ENCODE measurements around the gene PKP1.

Gene PKP1

GRCh38 chr1:201307231-201307630 lies 23.9 kb downstream of the PKP1 start:
- in situ Hi-C loops (cut with HindIII; ENCODE audit: low sequenced_read_pairs) = no loop called here

DNA sequence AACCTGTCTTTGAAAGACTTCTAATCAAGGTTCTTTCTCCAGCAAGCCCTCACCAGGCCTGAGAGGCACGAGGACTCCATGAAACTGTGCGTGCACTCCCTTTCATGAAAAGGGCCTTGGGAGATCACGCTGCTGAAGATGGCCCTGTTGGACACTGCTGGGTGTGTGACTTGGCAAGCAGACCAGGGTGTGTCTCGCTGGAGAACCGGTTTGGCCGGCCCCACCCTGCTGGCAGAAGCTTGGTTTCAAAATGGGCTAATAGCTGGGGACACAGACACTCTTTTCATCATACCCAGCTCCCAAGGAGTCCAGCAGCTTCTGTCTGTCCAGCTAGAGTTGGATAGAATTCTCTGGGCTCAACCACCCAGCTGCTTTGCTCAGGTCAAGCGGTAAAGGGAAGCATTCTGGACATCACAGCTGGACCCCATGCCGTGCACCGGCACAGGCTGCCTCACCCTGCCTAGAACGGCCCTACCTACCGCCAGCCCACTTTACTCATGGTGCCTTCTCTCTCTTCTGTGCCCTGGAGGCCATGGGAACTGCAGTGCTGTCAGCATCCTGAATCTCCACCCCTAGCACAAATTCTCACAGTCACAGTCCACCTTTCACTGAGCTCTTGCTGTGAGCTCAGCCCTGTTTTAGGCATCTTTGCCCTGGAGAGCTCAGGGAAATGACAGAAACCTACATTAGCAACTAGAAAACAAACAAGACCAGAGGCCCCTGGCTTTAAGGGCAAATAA lies 24.6 kb downstream of the PKP1 start:
- in situ Hi-C loops (cut with HindIII; ENCODE audit: low sequenced_read_pairs) = no loop called here

- in situ Hi-C loops (cut with HindIII; ENCODE audit: low sequenced_read_pairs) = no loop called here
These were observed 26.1 kb downstream of the PKP1 start for GRCh38 chr1:201309416-201309815.

DNA sequence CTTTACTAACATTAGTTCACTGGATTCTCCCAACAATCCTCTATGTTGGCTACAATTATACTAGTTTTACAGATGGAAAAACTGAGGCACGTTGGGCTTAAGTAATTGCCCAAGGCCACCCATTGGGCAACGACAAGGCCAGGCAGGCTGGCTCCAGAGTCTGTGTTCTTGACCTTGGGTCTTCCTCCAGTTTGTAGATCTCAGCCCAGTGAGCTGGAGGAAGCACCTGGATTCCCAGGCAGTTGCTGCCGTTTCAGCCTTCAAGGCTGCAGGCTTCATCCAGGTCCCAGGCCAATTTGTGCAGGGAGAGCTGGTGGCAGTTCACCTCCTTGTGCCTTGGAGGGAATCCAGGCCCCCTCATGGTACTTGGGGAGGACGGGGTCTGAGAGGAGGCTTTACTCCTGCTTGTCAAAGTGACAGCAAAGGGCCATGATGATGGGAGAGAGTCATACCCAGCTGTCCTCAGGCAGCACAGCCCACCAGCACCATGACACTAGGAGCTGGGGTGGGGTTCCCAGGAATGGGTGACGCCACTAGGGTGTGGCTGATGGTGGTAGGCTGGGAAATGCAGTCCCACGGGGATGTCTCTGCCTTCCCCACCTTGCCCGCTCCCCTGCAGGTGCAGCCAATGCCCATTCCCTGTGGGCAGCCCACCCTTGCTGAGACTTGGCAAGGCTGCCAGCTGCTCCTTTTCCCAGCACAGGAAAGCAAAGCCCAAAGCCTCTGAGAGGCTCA lies 27.1 kb downstream of the PKP1 start:
- in situ Hi-C loops (cut with HindIII; ENCODE audit: low sequenced_read_pairs) = no loop called here

DNA sequence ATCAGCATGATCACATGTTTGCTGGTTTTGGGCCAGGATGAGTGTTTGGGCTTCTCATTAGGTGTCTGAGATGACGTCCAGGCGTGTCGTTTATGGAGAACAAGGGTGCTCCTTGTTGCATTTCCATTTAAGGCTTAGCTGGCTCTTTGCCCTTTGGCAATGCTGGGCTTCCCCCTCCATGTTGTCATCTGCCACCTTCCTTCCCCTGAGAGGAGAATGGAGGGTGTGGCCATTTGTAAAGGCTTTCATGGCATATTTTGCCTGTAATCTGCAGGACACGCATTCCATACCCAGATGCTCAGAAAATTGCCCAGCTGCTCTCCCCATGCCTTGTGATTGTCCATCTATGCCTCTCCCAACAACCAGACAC lies 27.7 kb downstream of the PKP1 start:
- in situ Hi-C loops (cut with HindIII; ENCODE audit: low sequenced_read_pairs) = no loop called here

- in situ Hi-C loops (cut with HindIII; ENCODE audit: low sequenced_read_pairs) = no loop called here
These were observed 28.2 kb downstream of the PKP1 start for GRCh38 chr1:201311356-201312011.

DNA sequence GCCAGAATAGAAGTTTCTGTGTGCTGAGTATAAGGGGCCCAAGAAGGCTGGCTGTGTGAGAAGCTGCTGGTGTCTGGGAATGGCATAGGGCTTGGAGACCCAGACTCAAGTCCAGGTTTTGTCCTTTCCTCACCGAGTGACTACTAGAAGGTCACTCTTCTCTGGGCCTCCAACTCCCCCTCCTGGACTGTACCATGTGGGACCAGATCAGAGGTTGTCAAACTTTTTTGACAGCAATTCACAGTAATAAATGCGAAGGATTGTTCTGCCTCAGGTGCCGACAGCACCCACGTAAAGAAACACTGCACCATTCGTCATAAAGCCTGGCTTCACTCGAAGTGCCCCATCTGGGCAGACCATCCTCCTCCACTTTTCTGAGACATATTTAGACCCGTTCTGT lies 29.0 kb downstream of the PKP1 start:
- in situ Hi-C loops (cut with HindIII; ENCODE audit: low sequenced_read_pairs) = no loop called here

DNA sequence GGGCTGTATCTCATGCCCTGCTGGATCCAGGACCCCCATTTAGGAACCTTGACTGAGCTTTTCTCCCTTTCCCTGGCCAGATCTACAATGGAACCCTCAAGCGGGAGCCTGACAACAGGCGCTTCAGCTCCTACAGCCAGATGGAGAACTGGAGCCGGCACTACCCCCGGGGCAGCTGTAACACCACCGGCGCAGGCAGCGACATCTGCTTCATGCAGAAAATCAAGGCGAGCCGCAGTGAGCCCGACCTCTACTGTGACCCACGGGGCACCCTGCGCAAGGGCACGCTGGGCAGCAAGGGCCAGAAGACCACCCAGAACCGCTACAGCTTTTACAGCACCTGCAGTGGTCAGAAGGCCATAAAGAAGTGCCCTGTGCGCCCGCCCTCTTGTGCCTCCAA lies 29.8 kb downstream of the PKP1 start:
- in situ Hi-C loops (cut with HindIII; ENCODE audit: low sequenced_read_pairs) = no loop called here

GRCh38 chr1:201316556-201316955 lies 33.2 kb downstream of the PKP1 start:
- in situ Hi-C loops (cut with HindIII; ENCODE audit: low sequenced_read_pairs) = no loop called here

DNA sequence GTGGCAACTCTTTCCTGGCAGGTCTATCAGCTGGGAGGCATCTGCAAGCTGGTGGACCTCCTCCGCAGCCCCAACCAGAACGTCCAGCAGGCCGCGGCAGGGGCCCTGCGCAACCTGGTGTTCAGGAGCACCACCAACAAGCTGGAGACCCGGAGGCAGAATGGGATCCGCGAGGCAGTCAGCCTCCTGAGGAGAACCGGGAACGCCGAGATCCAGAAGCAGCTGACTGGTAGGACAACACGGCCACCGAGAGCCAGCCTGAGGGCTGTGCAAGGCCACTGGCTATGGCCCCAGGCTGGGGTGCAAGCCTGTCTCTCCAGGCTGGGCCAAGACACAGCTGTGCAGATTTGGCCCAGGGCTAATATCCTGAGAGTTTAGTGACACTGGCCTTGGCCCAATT lies 34.2 kb downstream of the PKP1 start:
- in situ Hi-C loops (cut with HindIII; ENCODE audit: low sequenced_read_pairs) = no loop called here

DNA sequence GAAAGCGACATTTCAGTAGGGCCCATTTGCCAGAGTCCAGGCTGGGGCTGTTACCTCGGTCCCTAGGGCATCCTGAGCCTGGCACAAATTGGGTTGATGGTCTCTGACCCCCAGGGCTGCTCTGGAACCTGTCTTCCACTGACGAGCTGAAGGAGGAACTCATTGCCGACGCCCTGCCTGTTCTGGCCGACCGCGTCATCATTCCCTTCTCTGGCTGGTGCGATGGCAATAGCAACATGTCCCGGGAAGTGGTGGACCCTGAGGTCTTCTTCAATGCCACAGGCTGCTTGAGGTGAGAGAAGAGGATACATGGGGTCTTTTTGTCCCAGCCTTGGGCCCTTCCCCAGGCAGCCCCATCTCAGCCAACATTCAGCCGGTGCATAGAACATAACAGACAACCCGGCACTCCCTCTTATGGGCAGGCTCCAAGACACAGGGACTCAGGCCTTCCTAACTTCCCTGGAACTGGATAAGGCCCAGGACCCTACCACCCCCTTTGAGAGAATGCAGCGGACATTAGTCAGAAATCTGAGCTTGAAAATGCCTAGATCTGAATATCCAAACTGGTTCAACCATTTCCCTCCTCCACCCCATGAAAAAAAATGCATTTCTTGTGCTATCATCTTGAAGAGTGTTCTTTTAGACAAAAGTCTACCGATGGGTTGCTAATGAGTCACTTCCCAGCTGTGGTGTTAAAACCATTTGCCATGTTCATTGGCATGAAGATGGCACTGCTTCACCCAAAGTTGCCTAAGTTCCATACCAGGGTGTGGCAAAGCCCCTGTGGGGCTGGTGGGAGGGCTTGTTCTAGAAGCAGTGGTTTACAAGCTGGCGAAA lies 35.4 kb downstream of the PKP1 start:
- in situ Hi-C loops (cut with HindIII; ENCODE audit: low sequenced_read_pairs) = no loop called here

DNA sequence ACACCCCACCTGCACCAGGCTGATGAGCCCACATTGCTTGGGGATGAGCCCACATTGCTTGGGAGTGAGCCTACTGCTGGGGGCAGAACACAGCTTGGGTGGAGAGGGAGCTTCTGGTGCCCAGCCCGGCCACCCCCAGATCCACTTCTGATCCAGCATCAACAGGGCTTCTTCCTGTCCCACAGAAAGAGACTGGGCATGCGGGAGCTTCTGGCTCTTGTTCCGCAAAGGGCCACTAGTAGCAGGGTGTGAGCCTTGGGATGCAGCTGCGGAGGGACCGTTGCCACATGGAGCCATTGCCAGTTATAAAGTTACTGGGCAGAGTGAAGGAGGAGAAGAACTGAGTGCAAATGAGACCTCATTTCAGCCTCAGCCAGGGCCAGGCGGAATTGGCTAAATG lies 36.3 kb downstream of the PKP1 start:
- in situ Hi-C loops (cut with HindIII; ENCODE audit: low sequenced_read_pairs) = no loop called here

DNA sequence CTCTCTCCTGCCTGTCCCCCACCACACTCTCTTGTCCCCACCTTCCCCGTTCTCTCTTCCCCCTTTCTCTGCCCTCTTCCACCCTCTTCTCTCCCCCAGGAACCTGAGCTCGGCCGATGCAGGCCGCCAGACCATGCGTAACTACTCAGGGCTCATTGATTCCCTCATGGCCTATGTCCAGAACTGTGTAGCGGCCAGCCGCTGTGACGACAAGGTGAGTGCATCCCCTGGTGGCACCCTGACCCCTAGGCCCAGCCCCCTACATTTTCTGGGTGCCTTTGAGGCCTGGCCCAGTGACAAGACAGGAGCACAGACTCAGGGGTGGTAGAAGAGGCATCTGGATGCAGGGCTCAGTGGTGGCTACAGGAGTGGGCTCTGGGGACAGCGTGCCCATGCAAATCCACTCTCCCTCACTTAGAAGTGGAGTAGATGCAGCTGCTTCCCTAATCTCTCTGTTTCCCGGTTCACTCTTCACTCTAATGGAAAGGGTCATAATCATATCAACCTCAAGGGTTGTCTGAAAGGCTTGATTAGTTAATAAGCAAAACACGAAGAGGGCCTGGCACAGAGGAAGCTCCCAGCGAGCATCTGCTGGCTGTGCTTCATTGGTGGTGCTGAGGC lies 37.0 kb downstream of the PKP1 start:
- in situ Hi-C loops (cut with HindIII; ENCODE audit: low sequenced_read_pairs) = no loop called here

GRCh38 chr1:201321826-201322390 lies 38.6 kb downstream of the PKP1 start:
- in situ Hi-C loops (cut with HindIII; ENCODE audit: low sequenced_read_pairs) = no loop called here

DNA sequence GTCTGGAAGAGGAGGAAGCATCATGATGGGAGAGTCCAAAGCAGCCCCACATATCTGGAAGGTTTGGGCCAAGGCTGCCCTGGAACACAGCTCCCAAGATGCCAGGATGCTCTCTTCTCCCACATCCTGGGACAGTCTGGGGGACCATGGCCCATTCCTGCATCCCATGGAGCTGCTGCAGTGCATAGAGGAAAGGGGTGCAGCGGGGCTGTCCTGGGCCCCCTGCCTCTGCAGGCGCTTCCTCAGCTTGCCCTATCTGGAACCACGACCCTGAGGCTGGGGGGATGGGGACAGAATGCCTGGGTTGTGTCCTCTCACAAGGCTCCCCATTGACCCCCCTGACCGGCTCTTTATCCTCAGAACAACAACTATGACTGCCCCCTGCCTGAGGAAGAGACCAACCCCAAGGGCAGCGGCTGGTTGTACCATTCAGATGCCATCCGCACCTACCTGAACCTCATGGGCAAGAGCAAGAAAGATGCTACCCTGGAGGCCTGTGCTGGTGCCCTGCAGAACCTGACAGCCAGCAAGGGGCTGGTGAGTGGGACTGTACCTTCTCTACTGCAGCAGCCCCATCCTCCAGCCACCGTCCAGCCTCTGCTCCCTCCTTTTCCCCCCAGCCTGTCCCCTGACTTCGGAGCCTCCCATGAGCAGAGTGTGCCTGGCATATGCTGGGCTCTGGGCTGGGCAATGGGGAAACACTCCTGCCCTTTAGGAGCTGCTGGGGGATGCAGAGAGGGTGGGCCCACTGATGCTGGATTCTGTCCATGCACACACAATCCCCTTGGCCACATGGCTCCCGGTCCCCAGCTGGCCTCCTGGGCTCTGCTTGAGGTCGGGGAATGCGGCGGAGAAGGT lies 39.6 kb downstream of the PKP1 start:
- in situ Hi-C loops (cut with HindIII; ENCODE audit: low sequenced_read_pairs) = no loop called here

GRCh38 chr1:201324306-201324705 lies 41.0 kb downstream of the PKP1 start:
- in situ Hi-C loops (cut with HindIII; ENCODE audit: low sequenced_read_pairs) = no loop called here

- in situ Hi-C loops (cut with HindIII; ENCODE audit: low sequenced_read_pairs) = no loop called here
These were observed 41.7 kb downstream of the PKP1 start for GRCh38 chr1:201324821-201325677.

DNA sequence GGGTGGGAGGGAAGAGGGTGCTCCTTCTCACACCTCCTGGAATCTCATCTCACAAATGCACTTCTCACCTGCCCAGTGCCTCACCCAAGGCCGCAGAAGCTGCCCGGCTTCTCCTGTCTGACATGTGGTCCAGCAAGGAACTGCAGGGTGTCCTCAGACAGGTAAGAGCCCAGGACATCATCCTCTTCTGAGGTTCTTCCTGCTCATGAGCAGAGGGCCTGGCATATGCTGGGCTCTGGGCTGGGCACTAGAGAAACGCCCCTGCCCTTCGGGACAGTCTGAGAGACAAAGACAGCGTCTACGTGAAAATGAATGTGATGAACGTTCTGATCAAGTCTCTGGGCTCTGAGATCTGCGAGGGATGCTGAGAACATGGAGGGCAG lies 42.4 kb downstream of the PKP1 start:
- in situ Hi-C loops (cut with HindIII; ENCODE audit: low sequenced_read_pairs) = no loop called here

DNA sequence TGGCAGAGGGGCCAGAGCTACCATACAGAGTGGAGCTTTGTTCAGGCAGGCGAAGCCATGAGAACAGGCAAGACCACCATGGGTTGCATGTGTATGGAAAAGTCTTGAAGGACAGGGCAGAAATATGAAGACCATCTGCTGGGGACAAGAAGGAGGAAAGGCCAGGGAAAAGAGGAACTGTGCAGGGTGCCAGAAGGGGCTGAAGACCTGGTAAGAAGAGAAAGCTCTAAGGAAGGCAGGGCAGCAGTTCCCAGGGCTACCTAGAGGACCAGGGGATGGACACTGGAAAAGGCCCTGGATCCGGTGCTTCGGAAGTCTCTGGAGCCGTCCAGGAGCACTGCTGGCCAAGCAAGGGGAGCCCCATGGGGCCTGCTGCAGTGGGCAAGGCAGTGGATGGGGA lies 43.4 kb downstream of the PKP1 start:
- in situ Hi-C loops (cut with HindIII; ENCODE audit: low sequenced_read_pairs) = no loop called here

Measured in DLD1 (cell line).